Nephron (organoid): ENCODE data around the gene CELF1.

Experiments used
- H3K27ac Mint-ChIP-seq, 3 experiments: 2 replicates each; pipeline ENCODE4 v1.8.0; 2020; ENCODE audit warnings: mixed read lengths in 3 of 3, mild to moderate bottlenecking in 2 of 3, moderate library complexity in 1 of 3
- H3K27me3 Mint-ChIP-seq: 2 replicates; pipeline ENCODE4 v1.8.0; 2021; ENCODE audit warnings: low read depth, mild to moderate bottlenecking, moderate library complexity, mixed read lengths
- H3K36me3 Mint-ChIP-seq: 2 replicates; pipeline ENCODE4 v1.8.0; 2020; ENCODE audit warnings: low read depth, mixed read lengths
- H3K4me1 Mint-ChIP-seq: 2 replicates; pipeline ENCODE4 v1.8.0; 2020; ENCODE audit warnings: mixed read lengths
- H3K4me3 Mint-ChIP-seq, 3 experiments: 2 replicates each; pipeline ENCODE4 v1.8.0; 2020; ENCODE audit warnings: mild to moderate bottlenecking in 3 of 3, mixed read lengths in 3 of 3, moderate library complexity in 2 of 3
- H3K9me3 Mint-ChIP-seq: 2 replicates; pipeline ENCODE4 v1.8.0; 2020; ENCODE audit warnings: mixed read lengths
- TF ChIP-seq, protein P1 (sequence below), 3 experiments: fragments of 200-600 bp; sonication (generic); IDR thresholded peaks; one replicate each; pipeline ENCODE4 v1.5.0; 2021; ENCODE audit warnings: antibody characterized with exemption in 3 of 3; ENCODE audit not compliant: unreplicated experiment in 3 of 3

CELF1 gene

DNA sequence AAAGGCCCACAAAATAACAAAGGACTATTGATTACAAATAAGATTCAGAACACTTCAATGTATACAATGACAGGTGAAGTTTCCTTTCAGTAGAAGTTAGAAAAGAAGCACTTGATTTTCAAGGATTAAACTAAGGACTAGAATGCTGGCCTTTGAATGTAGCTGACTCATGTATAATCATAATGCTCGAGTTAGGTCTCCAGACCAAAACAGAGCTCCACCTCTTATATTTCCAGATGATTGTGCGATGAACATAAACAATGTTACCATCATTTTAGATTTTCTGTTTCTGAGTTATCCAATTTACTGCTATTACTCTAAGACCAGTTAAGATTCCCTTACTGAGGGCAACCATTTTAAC lies 63.6 kb downstream of the CELF1 start:
- Mint-ChIP-seq H3K27me3 (no peaks in the 10 kb centered on the region), H3K9me3 (no peaks in the 10 kb centered on the region), H3K36me3 (peaks cover 63% of the 10 kb centered on the region), H3K4me1 (peaks cover 9% of the 10 kb centered on the region), H3K27ac (peak overlapping the region in 1 of 3 experiments; percentile 28), H3K4me3 (no peak overlapping the region)
- TF ChIP-seq, protein P1, sequence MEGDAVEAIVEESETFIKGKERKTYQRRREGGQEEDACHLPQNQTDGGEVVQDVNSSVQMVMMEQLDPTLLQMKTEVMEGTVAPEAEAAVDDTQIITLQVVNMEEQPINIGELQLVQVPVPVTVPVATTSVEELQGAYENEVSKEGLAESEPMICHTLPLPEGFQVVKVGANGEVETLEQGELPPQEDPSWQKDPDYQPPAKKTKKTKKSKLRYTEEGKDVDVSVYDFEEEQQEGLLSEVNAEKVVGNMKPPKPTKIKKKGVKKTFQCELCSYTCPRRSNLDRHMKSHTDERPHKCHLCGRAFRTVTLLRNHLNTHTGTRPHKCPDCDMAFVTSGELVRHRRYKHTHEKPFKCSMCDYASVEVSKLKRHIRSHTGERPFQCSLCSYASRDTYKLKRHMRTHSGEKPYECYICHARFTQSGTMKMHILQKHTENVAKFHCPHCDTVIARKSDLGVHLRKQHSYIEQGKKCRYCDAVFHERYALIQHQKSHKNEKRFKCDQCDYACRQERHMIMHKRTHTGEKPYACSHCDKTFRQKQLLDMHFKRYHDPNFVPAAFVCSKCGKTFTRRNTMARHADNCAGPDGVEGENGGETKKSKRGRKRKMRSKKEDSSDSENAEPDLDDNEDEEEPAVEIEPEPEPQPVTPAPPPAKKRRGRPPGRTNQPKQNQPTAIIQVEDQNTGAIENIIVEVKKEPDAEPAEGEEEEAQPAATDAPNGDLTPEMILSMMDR (IDR thresholded peaks at IDR 0.05; ENCODE audit: unreplicated experiment in 3 of 3), result no peak

DNA sequence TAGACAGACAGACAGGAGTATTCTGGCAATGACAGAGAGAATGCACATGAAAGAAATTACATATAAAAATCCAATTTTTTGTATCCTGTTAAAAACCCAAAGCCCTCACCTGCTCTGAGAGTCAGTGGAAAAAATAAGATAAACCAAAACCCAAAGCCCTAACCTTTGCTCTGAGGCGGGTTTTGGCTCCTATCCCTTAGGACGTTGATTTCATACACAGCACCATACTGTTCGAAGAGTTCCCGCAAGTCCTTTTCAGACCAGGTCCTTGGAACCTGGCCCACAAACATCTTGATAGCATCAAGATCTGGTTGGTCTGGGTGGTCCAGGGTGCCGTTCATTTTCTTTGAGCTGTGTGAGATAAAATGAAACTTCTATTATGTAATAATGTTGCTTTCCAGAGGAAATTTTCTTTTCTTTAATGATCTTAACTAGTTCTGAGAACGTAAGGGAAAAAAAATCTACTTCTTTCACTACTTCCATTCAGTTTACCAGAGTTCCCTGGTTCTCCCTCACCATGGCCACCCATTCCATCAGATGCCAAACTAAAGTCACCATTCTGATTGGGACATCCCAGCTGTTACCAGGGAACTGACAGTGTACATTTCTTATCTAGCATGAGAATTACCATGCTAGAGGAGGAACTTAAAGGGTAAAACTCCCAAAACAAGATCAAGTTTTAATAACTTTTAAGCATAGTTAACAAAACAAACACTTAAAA lies 64.1 kb downstream of the CELF1 start:
- Mint-ChIP-seq H3K27me3 (no peaks in the 10 kb centered on the region), H3K9me3 (no peaks in the 10 kb centered on the region), H3K27ac (peak overlapping the region in 1 of 3 experiments; percentile 44), H3K4me1 (peaks cover 5% of the 10 kb centered on the region), H3K4me3 (no peak overlapping the region), H3K36me3 (peaks cover 63% of the 10 kb centered on the region)
- TF ChIP-seq, protein P1 (IDR thresholded peaks at IDR 0.05; ENCODE audit: unreplicated experiment in 3 of 3), result no peak

DNA sequence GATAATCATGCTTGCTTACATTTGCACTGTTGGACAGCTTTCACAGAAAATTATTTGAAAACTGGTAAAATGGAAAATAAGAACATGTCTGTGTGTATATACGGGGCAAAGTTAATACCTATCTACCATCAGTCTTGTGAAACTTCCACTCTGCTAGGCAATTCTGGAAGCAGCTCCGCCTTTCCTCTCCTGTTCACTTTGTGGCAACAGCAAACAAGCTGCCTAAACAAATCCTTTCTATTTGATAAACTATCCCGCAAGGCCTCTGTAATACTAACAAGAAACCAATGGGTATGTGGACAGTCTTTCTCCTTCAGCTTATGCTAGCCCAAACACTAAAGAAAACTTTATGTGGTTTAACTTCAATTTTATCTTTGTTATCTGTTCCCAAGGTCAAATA lies 64.8 kb downstream of the CELF1 start:
- H3K9me3 Mint-ChIP-seq, result no peaks in the 10 kb centered on the region
- peaks cover 65% of the 10 kb centered on the region for H3K36me3 Mint-ChIP-seq
- TF ChIP-seq, protein P1 (IDR thresholded peaks at IDR 0.05; ENCODE audit: unreplicated experiment in 3 of 3), result no peak
- peaks cover 4% of the 10 kb centered on the region for H3K4me1 Mint-ChIP-seq
- no peaks in the 10 kb centered on the region for H3K27me3 Mint-ChIP-seq
- H3K27ac Mint-ChIP-seq, result no peak overlapping the region
- no peak overlapping the region for H3K4me3 Mint-ChIP-seq

DNA sequence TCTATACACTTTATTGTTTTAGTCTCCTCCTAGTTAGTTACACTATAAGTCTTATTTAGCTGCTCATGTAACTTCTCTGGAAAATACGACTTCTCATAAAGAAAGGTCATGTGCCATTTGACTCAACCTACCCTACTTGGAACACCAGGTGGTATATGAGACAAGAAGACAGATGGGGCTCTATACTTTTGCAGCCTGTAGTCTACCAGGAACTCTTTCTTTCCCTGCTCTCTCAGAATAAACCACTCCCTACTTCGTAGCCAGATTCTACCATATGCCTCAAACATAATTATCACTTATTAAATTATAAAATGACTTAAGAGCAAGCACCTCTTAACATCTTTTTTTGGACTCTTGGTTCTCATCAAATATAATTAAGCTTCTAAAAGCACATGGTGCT lies 65.5 kb downstream of the CELF1 start:
- Mint-ChIP-seq H3K4me1 (peaks cover 4% of the 10 kb centered on the region), H3K27me3 (no peaks in the 10 kb centered on the region), H3K27ac (no peak overlapping the region), H3K9me3 (no peaks in the 10 kb centered on the region), H3K36me3 (peaks cover 67% of the 10 kb centered on the region), H3K4me3 (no peak overlapping the region)
- TF ChIP-seq, protein P1 (IDR thresholded peaks at IDR 0.05; ENCODE audit: unreplicated experiment in 3 of 3), result no peak

DNA sequence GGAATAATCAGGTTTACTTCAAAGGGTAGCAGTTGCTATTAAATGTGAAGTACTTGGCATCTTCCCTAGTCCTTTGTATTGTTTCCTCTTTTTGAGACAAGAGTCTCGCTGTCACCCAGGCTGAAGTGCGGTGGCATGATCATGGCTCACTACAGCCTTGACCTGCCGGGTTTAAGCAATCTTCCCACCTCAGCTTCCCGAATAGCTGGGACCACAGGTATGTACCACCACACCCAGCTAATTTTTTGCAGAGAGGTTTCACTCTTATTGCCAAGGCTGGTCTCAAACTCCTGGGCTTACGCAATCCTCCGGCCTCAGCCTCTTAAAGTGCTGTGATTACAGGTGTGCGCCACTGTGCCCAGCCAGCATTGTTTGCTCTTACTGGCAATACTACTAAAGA lies 67.8 kb downstream of the CELF1 start:
- TF ChIP-seq, protein P1 (IDR thresholded peaks at IDR 0.05; ENCODE audit: unreplicated experiment in 3 of 3), result no peak
- Mint-ChIP-seq H3K9me3 (no peaks in the 10 kb centered on the region), H3K36me3 (peaks cover 79% of the 10 kb centered on the region), H3K27ac (no peak overlapping the region), H3K27me3 (no peaks in the 10 kb centered on the region), H3K4me3 (no peak overlapping the region), H3K4me1 (peaks cover 4% of the 10 kb centered on the region)

DNA sequence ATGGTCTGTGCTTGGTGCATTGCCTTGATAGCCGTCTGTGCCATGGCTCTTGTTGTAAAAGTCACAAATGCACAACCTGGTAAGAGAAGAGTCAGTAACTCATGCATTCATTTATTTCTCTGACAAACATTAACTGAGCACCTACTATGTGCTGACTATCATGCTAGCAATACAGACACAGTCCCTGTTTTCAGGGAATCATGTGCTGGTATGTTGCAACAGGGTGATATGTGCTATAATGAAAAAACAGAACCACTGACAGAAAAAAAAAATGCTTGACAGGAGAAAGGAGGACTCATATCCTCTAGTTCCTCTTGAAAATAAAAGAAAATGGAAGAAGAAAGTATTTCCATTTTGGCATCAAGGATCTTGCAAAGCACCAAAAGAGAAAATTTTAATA lies 69.5 kb downstream of the CELF1 start:
- Mint-ChIP-seq H3K9me3 (no peaks in the 10 kb centered on the region), H3K4me1 (no peaks in the 10 kb centered on the region), H3K4me3 (no peak overlapping the region), H3K27me3 (no peaks in the 10 kb centered on the region), H3K27ac (no peak overlapping the region), H3K36me3 (peaks cover 87% of the 10 kb centered on the region)
- TF ChIP-seq, protein P1 (IDR thresholded peaks at IDR 0.05; ENCODE audit: unreplicated experiment in 3 of 3), result no peak
